ENCODE results near the gene PYM1. TPM values are rescaled to one million over a fixed set of nuclear protein-coding genes. Genes with fewer than 3 reads are reported as not detected.

The PYM1 gene
- total RNA-seq, 1 experiment from 2014 or later, result 58.9 TPM

DNA sequence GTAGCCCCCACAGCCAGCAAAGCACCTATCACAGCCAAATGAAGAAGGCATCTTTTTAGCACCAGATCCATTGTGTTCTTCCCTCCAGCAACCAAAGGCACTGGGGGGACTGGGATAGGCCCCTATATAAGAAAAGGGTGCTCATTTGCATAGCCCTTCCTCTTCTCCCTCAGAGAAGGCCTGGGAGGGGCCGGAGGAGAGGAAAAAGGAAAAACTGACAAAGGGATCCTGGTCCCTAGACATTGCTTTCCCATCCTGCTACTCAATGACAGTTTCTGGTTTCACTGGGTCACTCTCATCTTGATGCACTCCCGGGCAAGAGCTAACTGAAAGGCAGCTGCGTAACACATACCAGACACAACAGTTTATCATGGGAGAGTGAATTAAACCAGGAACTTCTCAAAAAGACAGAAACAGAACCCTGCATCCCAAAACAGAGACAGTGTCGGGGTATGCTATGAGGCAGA, 38.3 kb upstream of the PYM1 start, which contains the start of gene PMEL:
Gene PMEL, minus strand, starts transcription at position 102 of the 467 bp plus-strand sequence. Its CDS starts 31 bp downstream, at position 71.
- Mint-ChIP-seq H3K9me3 (no peaks in the 10 kb centered on the region), H3K4me1 (peaks cover 22 to 28% of the 10 kb centered on the region in 2 experiments), H3K27me3 (ENCODE audit: low read depth) (no peaks in the 10 kb centered on the region), H3K36me3 (ENCODE audit: insufficient read depth in 1 of 3, low read depth in 3 of 3) (peaks cover 9 to 33% (median 28%) of the 10 kb centered on the region in 3 experiments; a peak in 6 of 7 replicates), H3K27ac (peak within 1 kb of the TSS; percentile 92 to 98 (median 97)), H3K4me3 (peak within 1 kb of the TSS; percentile 96 to 99)
- no peak within 1 kb of the TSS for H2AFZ ChIP-seq (ENCODE audit: low read length)
- no peak within 1 kb of the TSS for H3K4ac ChIP-seq (ENCODE audit: low read depth, low read length)
- H2BK12ac ChIP-seq (ENCODE audit: insufficient read length, low read depth, low read length), result no peak within 1 kb of the TSS
- H2BK120ac ChIP-seq (ENCODE audit: low read depth, low read length, poor library complexity, severe bottlenecking), result no peak within 1 kb of the TSS
- H3K27me3 ChIP-seq (ENCODE audit: insufficient read depth, low read length), result no peaks in the 10 kb centered on the region
- no peak within 1 kb of the TSS for H2BK20ac ChIP-seq (ENCODE audit: low read depth, low read length, poor library complexity, severe bottlenecking)
- H2BK5ac ChIP-seq (ENCODE audit: insufficient read length, low read length), result no peak within 1 kb of the TSS
- H2BK15ac ChIP-seq (ENCODE audit: low read depth, low read length), result no peak within 1 kb of the TSS
- H3K9me3 ChIP-seq (ENCODE audit: control insufficient read depth, low read depth, low read length), result no peaks in the 10 kb centered on the region
- TF ChIP-seq, protein P1, sequence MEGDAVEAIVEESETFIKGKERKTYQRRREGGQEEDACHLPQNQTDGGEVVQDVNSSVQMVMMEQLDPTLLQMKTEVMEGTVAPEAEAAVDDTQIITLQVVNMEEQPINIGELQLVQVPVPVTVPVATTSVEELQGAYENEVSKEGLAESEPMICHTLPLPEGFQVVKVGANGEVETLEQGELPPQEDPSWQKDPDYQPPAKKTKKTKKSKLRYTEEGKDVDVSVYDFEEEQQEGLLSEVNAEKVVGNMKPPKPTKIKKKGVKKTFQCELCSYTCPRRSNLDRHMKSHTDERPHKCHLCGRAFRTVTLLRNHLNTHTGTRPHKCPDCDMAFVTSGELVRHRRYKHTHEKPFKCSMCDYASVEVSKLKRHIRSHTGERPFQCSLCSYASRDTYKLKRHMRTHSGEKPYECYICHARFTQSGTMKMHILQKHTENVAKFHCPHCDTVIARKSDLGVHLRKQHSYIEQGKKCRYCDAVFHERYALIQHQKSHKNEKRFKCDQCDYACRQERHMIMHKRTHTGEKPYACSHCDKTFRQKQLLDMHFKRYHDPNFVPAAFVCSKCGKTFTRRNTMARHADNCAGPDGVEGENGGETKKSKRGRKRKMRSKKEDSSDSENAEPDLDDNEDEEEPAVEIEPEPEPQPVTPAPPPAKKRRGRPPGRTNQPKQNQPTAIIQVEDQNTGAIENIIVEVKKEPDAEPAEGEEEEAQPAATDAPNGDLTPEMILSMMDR (conservative IDR thresholded peaks at IDR 0.05), result no peak
- DNase-seq, result peak; percentile 66
- peak within 1 kb of the TSS; percentile 46 for H3K27ac ChIP-seq (ENCODE audit: insufficient read length, low read depth, low read length)
- H2AK5ac ChIP-seq (ENCODE audit: insufficient read length, low read length), result no peak within 1 kb of the TSS
- H4K91ac ChIP-seq (ENCODE audit: insufficient read length, low read depth, low read length), result no peak within 1 kb of the TSS
- no peak within 1 kb of the TSS for H3K56ac ChIP-seq (ENCODE audit: insufficient read length, low read depth, low read length)
- no peak within 1 kb of the TSS for H3K23ac ChIP-seq (ENCODE audit: insufficient read length, low read depth, low read length)
- H3K18ac ChIP-seq (ENCODE audit: insufficient read length, low read depth, low read length), result no peak within 1 kb of the TSS
- H4K8ac ChIP-seq (replicated peaks; ENCODE audit: insufficient read length, low read depth, low read length), result no peak within 1 kb of the TSS
- peaks cover 15% of the 10 kb centered on the region for H3K23me2 ChIP-seq (ENCODE audit: insufficient read length, low read depth, low read length, poor library complexity, severe bottlenecking)
- H4K5ac ChIP-seq (ENCODE audit: insufficient read length, low read depth, low read length), result no peak within 1 kb of the TSS
- no peaks in the 10 kb centered on the region; the same call in 1 of the 2 replicates for H3K79me2 ChIP-seq (ENCODE audit: insufficient read depth, low read length)
- H3T11ph ChIP-seq (ENCODE audit: low read length), result no peak within 1 kb of the TSS
- peak within 1 kb of the TSS; percentile 92 for H3K9ac ChIP-seq (ENCODE audit: extremely low read depth, insufficient read length, low read length)
- H3K79me1 ChIP-seq (ENCODE audit: insufficient read depth, low read depth, low read length, poor library complexity, severe bottlenecking), result no peaks in the 10 kb centered on the region
- H3K14ac ChIP-seq (ENCODE audit: insufficient read depth, low read length), result no peak within 1 kb of the TSS; the same call in 1 of the 2 replicates
- WGBS (ENCODE audit: extremely low coverage, insufficient read length, low lambda C conversion rate), result no CpG with 5 or more reads among the region's 4 CpGs
- H3K4me1 ChIP-seq (ENCODE audit: insufficient read depth, low read length), result peaks cover 3% of the 10 kb centered on the region; the same call in 1 of the 2 replicates
- no peaks in the 10 kb centered on the region for H4K20me1 ChIP-seq (ENCODE audit: control insufficient read depth, insufficient read depth, insufficient read length)
- peak within 1 kb of the TSS; percentile 93 for H3K4me2 ChIP-seq (ENCODE audit: insufficient read depth, insufficient read length, low read length)
